ENCODE data around the gene CSF2. TPM values are rescaled to one million over a fixed set of nuclear protein-coding genes. Genes with fewer than 3 reads are reported as not detected.

Gene CSF2
- total RNA-seq, 4 donors from 2014 or later: not detected

DNA sequence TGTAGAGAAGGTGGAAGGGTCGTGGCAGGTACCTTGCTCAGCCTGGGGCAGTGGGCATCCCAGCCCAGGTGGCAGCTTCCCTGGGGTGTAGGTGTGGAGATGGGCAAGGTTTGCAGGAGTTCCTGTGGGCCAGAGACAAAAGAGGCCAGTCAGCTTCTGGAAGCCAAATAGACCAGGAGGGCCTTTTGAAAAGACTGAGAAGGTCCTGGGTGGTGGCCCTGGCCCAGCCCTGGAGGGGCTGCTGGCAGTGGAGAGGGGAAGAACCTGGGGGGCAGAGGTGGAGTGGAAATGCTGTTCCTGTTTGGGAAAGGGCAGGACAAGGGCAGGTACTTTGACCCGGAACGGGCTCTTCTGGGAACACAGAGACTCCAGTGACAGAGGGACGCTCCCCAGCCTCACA, 20.1 kb upstream of the CSF2 start:
- no peaks in the 10 kb centered on the region for H3K36me3 ChIP-seq
- intact Hi-C loops (cut with DNase I; ENCODE audit: low total_unique reads): no loop called here
- no peaks in the 10 kb centered on the region for H3K4me1 ChIP-seq
- in situ Hi-C loops (cut with MboI; ENCODE audit: low pct_ligation_motif_present in 1 of 4, low pct_unique_long_range_greater_than_20kb in 1 of 4, low sequenced_read_pairs in 3 of 4): no loop called here
- DNase-seq: no peak
- 88 to 93% methylated on average over 3 to 4 of the region's 4 CpGs for WGBS, 2 donors (ENCODE audit: low coverage in 1 of 2)
- no peaks in the 10 kb centered on the region for H3K9me3 ChIP-seq
- TF ChIP-seq CTCF (IDR thresholded peaks at IDR 0.05) (no peak), POLR2A (IDR thresholded peaks at IDR 0.05) (no peak), EP300 (IDR thresholded peaks at IDR 0.05; ENCODE audit: low read depth) (no peak), POLR2AphosphoS5 (IDR thresholded peaks at IDR 0.05) (no peak)
- no peak overlapping the region for H3K27ac ChIP-seq
- H3K27me3 ChIP-seq: no peaks in the 10 kb centered on the region
- H3K4me3 ChIP-seq: no peak overlapping the region

- H3K4me1 ChIP-seq: no peaks in the 10 kb centered on the region
- DNase-seq: no peak
- H3K9me3 ChIP-seq: no peaks in the 10 kb centered on the region
- H3K27ac ChIP-seq: no peak overlapping the region
- in situ Hi-C loops (cut with MboI; ENCODE audit: low pct_ligation_motif_present in 1 of 4, low pct_unique_long_range_greater_than_20kb in 1 of 4, low sequenced_read_pairs in 3 of 4): no loop called here
- intact Hi-C loops (cut with DNase I; ENCODE audit: low total_unique reads): no loop called here
- no peak for TF ChIP-seq POLR2AphosphoS5 (IDR thresholded peaks at IDR 0.05)
- no peak for TF ChIP-seq CTCF (IDR thresholded peaks at IDR 0.05)
- TF ChIP-seq EP300 (IDR thresholded peaks at IDR 0.05; ENCODE audit: low read depth): no peak
- no peak for TF ChIP-seq POLR2A (IDR thresholded peaks at IDR 0.05)
- 91% methylated on average over 10 of the region's 10 CpGs; no CpG with 5 or more reads in 1 of the 2 donors for WGBS, 2 donors (ENCODE audit: low coverage in 1 of 2)
- no peaks in the 10 kb centered on the region for H3K27me3 ChIP-seq
- no peak overlapping the region for H3K4me3 ChIP-seq
- H3K36me3 ChIP-seq: no peaks in the 10 kb centered on the region
Measured at GRCh38 chr5:132054031-132054696, 19.4 kb upstream of the CSF2 start.

DNA sequence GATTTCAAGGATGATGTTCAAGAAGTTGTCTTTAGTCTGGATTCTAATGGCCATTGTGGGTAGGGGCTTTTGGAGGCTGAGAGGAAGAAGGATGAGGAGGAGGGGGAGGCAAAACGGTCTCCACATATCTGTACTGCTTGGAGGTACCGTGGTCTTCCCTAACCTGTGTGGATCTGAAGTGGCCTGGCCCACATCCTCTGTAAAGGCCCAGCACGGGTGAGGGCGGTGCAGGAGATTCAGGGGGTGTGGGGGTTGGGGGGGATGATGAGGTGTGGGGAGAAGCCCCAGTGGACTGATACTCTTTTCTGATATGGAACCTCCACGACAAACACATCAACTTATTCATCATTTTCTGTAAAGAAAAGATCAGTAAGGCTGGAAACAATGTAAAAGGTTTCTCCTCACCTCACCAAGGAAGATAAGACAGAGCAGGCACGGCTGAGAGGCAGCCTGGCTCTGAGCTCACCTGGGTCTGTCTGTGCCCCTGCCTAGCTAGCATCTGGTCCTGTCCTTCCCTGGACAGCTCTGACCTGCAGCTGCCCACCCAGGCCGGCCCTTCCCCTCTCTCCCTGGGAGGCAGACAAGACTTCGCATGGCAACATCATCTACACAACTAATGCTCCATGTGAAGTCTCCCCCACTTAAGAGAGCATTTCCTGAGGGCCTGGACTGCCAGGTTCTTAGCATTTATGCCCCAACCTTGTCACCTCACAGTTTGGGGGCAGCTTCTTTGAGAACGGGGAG, 18.7 kb upstream of the CSF2 start:
- Histone ChIP-seq H3K9me3 (no peaks in the 10 kb centered on the region), H3K27ac (no peak overlapping the region), H3K4me1 (no peaks in the 10 kb centered on the region), H3K36me3 (no peaks in the 10 kb centered on the region), H3K27me3 (no peaks in the 10 kb centered on the region), H3K4me3 (no peak overlapping the region)
- TF ChIP-seq POLR2A (IDR thresholded peaks at IDR 0.05) (no peak), EP300 (IDR thresholded peaks at IDR 0.05; ENCODE audit: low read depth) (no peak), CTCF (IDR thresholded peaks at IDR 0.05) (no peak), POLR2AphosphoS5 (IDR thresholded peaks at IDR 0.05) (no peak)
- in situ Hi-C loops (cut with MboI; ENCODE audit: low pct_ligation_motif_present in 1 of 4, low pct_unique_long_range_greater_than_20kb in 1 of 4, low sequenced_read_pairs in 3 of 4) (no loop called here), intact Hi-C loops (cut with DNase I; ENCODE audit: low total_unique reads) (no loop called here)
- no peak for DNase-seq
- 75 to 84% methylated on average over 2 to 9 of the region's 9 CpGs for whole genome bisulfite sequencing, 2 donors (ENCODE audit: low coverage in 1 of 2)

- no peaks in the 10 kb centered on the region for H3K36me3 ChIP-seq
- no peak for DNase-seq
- no peak for TF ChIP-seq POLR2AphosphoS5 (IDR thresholded peaks at IDR 0.05)
- TF ChIP-seq EP300 (IDR thresholded peaks at IDR 0.05; ENCODE audit: low read depth): no peak
- no peak for TF ChIP-seq POLR2A (IDR thresholded peaks at IDR 0.05)
- H3K9me3 ChIP-seq: no peaks in the 10 kb centered on the region
- no peak overlapping the region for H3K27ac ChIP-seq
- H3K4me1 ChIP-seq: no peaks in the 10 kb centered on the region
- H3K27me3 ChIP-seq: no peaks in the 10 kb centered on the region
- WGBS, 2 donors (ENCODE audit: low coverage in 1 of 2): 100% methylated on average over 1 of the region's 1 CpG; no CpG with 5 or more reads in 1 of the 2 donors
- in situ Hi-C loops (cut with MboI; ENCODE audit: low pct_ligation_motif_present in 1 of 4, low pct_unique_long_range_greater_than_20kb in 1 of 4, low sequenced_read_pairs in 3 of 4): no loop called here
- H3K4me3 ChIP-seq: no peak overlapping the region
- intact Hi-C loops (cut with DNase I; ENCODE audit: low total_unique reads): no loop called here
Measured at GRCh38 chr5:132055441-132055807, 18.2 kb upstream of the CSF2 start.

Data from transverse colon (tissue), 4 donors.